ENCODE measurements around the gene DCAF11. TPM values are rescaled to one million over a fixed set of nuclear protein-coding genes. Genes with fewer than 3 reads are reported as not detected.

DCAF11 gene
- total RNA-seq, 4 donors from 2014 or later = 55.4 to 114 (median 79.3) TPM

GRCh38 chr14:24122898-24123297 is 8.3 kb downstream of the DCAF11 start:
- no peaks in the 10 kb centered on the region for H3K27me3 ChIP-seq
- DNase-seq = no peak
- H3K4me1 ChIP-seq = no peaks in the 10 kb centered on the region
- no peaks in the 10 kb centered on the region for H3K9me3 ChIP-seq
- TF ChIP-seq POLR2A (IDR thresholded peaks at IDR 0.05) = no peak
- no peak for TF ChIP-seq CTCF (IDR thresholded peaks at IDR 0.05)
- H3K27ac ChIP-seq = no peak overlapping the region
- H3K4me3 ChIP-seq = no peak overlapping the region
- intact Hi-C loops (cut with DNase I) = no loop called here
- WGBS, 2 donors = 97 to 100% methylated on average over 3 to 4 of the region's 8 CpGs
- H3K36me3 ChIP-seq = peaks cover 22 to 73% (median 50%) of the 10 kb centered on the region in 3 donors

- Histone ChIP-seq H3K4me1 (no peaks in the 10 kb centered on the region), H3K27me3 (no peaks in the 10 kb centered on the region), H3K9me3 (no peaks in the 10 kb centered on the region), H3K4me3 (no peak overlapping the region), H3K27ac (no peak overlapping the region), H3K36me3 (peaks cover 16 to 65% (median 46%) of the 10 kb centered on the region in 3 donors)
- DNase-seq = no peak
- intact Hi-C loops (cut with DNase I) = no loop called here
- 78 to 91% methylated on average over 5 to 7 of the region's 9 CpGs for WGBS, 2 donors
- TF ChIP-seq CTCF (IDR thresholded peaks at IDR 0.05) = no peak
- no peak for TF ChIP-seq POLR2A (IDR thresholded peaks at IDR 0.05)
Measured at GRCh38 chr14:24123424-24124417, 9.1 kb downstream of the DCAF11 start.

- intact Hi-C loops (cut with DNase I) = no loop called here
- Histone ChIP-seq H3K36me3 (peaks cover 11 to 33% (median 17%) of the 10 kb centered on the region in 3 donors), H3K9me3 (no peaks in the 10 kb centered on the region), H3K4me1 (peaks cover 0 to 8% (median 0%) of the 10 kb centered on the region in 3 donors), H3K27me3 (no peaks in the 10 kb centered on the region), H3K4me3 (no peak overlapping the region), H3K27ac (no peak overlapping the region)
- TF ChIP-seq CTCF (IDR thresholded peaks at IDR 0.05) (no peak), POLR2A (IDR thresholded peaks at IDR 0.05) (no peak)
- no peak for DNase-seq
Measured at GRCh38 chr14:24126939-24127338, 12.4 kb downstream of the DCAF11 start.

- intact Hi-C loops (cut with DNase I) = no loop called here
- H3K9me3 ChIP-seq = no peaks in the 10 kb centered on the region
- H3K4me1 ChIP-seq = peaks cover 0 to 15% (median 0%) of the 10 kb centered on the region in 3 donors
- no peak overlapping the region for H3K4me3 ChIP-seq
- TF ChIP-seq POLR2A (IDR thresholded peaks at IDR 0.05) (no peak), CTCF (IDR thresholded peaks at IDR 0.05) (no peak)
- WGBS, 2 donors = 75 to 95% methylated on average over 2 of the region's 2 CpGs
- H3K27ac ChIP-seq = no peak overlapping the region
- H3K36me3 ChIP-seq = peaks cover 8 to 26% (median 10%) of the 10 kb centered on the region in 3 donors
- no peak for DNase-seq
- no peaks in the 10 kb centered on the region for H3K27me3 ChIP-seq
Measured at GRCh38 chr14:24127673-24128072, 13.1 kb downstream of the DCAF11 start.

- intact Hi-C loops (cut with DNase I) = no loop called here
- H3K4me1 ChIP-seq = peaks cover 0 to 16% (median 0%) of the 10 kb centered on the region in 3 donors
- H3K27me3 ChIP-seq = no peaks in the 10 kb centered on the region
- no peak overlapping the region for H3K27ac ChIP-seq
- WGBS, 2 donors = 89 to 95% methylated on average over 8 of the region's 8 CpGs
- peaks cover 0 to 7% (median 0%) of the 10 kb centered on the region in 3 donors for H3K36me3 ChIP-seq
- H3K9me3 ChIP-seq = no peaks in the 10 kb centered on the region
- no peak for DNase-seq
- TF ChIP-seq POLR2A (IDR thresholded peaks at IDR 0.05) (no peak), CTCF (IDR thresholded peaks at IDR 0.05) (no peak)
- H3K4me3 ChIP-seq = no peak overlapping the region
Measured at GRCh38 chr14:24129410-24129998, 14.9 kb downstream of the DCAF11 start.

Measured in esophagus squamous epithelium (tissue), 5 donors.